Epithelial cell of proximal tubule (primary cell): ENCODE data around the gene SNX3. TPM values are rescaled to one million over a fixed set of nuclear protein-coding genes. Genes with fewer than 3 reads are reported as not detected.

ENCODE experiments used
- DNase-seq: peaks from one replicate; pipeline ENCODE4 v3.0.0-alpha.2; 2011; ENCODE audit warnings: low read depth
- H3K4me3 ChIP-seq: 2 replicates; pipeline ENCODE4 v1.5.1; 2011; ENCODE audit warnings: low read depth, mild to moderate bottlenecking, low read length
- total RNA-seq: library from RNA; depleted of rRNA; stranded (reverse); fragments of >200 nt; gene quantifications from 2 replicates; pipeline ENCODE4 v1.2.3, GENCODE V29; 2015
- TF ChIP-seq, protein P1 (sequence below): conservative IDR thresholded peaks from 2 replicates; pipeline ENCODE4 v1.5.1; 2012; ENCODE audit warnings: low read depth, mild to moderate bottlenecking, low read length

The SNX3 gene
- total RNA-seq, 1 donor from 2014 or later = 118 TPM

GRCh38 chr6:108166664-108167448 is 94.0 kb downstream of the SNX3 start:
- no peak for DNase-seq
- H3K4me3 ChIP-seq = no peak overlapping the region
- TF ChIP-seq, protein P1, sequence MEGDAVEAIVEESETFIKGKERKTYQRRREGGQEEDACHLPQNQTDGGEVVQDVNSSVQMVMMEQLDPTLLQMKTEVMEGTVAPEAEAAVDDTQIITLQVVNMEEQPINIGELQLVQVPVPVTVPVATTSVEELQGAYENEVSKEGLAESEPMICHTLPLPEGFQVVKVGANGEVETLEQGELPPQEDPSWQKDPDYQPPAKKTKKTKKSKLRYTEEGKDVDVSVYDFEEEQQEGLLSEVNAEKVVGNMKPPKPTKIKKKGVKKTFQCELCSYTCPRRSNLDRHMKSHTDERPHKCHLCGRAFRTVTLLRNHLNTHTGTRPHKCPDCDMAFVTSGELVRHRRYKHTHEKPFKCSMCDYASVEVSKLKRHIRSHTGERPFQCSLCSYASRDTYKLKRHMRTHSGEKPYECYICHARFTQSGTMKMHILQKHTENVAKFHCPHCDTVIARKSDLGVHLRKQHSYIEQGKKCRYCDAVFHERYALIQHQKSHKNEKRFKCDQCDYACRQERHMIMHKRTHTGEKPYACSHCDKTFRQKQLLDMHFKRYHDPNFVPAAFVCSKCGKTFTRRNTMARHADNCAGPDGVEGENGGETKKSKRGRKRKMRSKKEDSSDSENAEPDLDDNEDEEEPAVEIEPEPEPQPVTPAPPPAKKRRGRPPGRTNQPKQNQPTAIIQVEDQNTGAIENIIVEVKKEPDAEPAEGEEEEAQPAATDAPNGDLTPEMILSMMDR = no peak

- H3K4me3 ChIP-seq = no peak within 1 kb of the TSS
- no peak for DNase-seq
- TF ChIP-seq, protein P1 = peak; percentile 12
These were observed 94.9 kb downstream of the SNX3 start, which contains the start of gene NR2E1 for GRCh38 chr6:108165714-108166663. NR2E1 (plus strand) TSS chr6:108166022; CDS start chr6:108166766, 744 bp downstream.

DNA sequence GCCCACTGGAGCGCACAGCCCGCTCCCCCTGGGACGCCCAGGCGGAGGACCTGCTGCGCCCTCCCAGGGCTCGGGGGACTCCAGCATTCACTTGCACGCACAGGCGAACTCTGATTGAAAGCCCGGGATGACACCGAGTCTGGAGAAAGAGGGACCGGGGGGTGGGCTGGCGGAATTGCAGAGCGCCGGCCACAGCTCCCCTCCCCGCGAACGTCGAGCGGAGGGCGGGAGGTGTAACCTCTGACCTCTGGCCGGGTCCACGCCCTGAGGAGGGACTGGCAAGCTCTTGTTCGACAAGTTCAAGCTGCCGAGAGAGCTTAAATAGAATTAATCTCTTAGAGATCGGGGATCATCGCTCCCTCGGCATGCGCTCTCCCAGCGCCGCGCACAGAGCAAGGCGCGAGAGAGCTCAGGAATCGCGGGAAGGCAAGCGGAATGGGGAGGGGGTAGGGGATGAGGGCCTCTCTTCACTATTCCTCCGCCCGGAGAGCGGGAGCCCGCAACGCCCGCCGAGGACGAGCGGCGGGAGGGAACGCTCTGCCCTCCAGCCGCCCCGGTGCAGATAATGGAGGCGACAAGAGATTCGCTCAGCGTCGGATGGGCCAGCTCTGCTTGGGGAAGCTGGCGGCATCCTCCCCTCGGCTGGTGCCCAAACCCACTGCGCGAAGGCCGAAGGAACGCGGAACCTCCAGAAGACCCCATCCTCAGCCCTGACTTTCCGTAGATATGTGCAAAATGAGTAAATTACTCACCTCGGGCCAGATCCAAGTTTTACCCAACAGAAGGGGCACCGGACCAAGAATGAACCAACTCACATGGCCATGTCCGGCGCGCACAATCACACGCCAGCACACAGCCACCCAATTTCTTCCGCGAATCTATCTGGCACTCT is 95.8 kb downstream of the SNX3 start:
- TF ChIP-seq, protein P1 = no peak
- DNase-seq = no peak
- H3K4me3 ChIP-seq = no peak overlapping the region

DNA sequence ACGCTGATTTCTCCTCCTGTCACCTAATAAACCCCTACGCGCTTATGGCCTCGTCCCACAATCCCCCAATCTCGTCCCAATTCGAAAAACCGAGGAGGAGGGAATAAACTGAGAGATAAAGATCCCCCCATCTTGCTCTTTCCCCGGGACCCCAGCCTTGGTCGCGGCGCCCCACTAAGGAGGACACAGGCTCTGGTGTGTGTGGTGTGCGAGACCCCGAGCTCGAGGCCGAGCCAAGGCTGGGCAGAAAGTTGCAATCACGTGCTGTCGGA is 96.4 kb downstream of the SNX3 start:
- DNase-seq = no peak
- H3K4me3 ChIP-seq = no peak overlapping the region
- TF ChIP-seq, protein P1 = no peak

- no peak overlapping the region for H3K4me3 ChIP-seq
- no peak for DNase-seq
- TF ChIP-seq, protein P1 = no peak
These were observed 96.9 kb downstream of the SNX3 start for GRCh38 chr6:108163644-108164542.

- TF ChIP-seq, protein P1 = no peak
- no peak for DNase-seq
- no peak overlapping the region for H3K4me3 ChIP-seq
These were observed 97.6 kb downstream of the SNX3 start for GRCh38 chr6:108163267-108163643.
